ENCODE results near the gene KRT73.

DNA sequence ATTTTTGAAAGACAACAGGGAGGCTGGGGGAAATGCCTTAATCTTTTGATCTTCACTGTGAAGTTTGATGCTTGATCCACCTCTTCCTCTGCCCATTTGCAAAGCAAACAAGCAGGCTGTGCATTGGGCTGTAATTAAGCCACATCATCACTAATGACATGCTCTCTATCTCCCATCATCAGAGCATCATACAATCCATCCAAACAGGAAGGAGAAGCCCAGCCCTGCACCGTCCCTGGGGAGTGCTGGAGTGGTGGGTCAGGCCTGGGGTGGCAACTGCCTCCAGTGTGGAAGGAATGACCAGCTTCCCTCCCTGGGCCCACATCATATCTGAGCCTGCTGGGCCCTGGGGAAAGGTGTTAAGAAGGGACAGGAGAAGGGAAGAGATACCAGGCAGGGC, 37.9 kb downstream of the KRT73 start:
- TF ChIP-seq CEBPB (tag; IDR thresholded peaks at IDR 0.05), result no peak
- TF ChIP-seq, protein P1, sequence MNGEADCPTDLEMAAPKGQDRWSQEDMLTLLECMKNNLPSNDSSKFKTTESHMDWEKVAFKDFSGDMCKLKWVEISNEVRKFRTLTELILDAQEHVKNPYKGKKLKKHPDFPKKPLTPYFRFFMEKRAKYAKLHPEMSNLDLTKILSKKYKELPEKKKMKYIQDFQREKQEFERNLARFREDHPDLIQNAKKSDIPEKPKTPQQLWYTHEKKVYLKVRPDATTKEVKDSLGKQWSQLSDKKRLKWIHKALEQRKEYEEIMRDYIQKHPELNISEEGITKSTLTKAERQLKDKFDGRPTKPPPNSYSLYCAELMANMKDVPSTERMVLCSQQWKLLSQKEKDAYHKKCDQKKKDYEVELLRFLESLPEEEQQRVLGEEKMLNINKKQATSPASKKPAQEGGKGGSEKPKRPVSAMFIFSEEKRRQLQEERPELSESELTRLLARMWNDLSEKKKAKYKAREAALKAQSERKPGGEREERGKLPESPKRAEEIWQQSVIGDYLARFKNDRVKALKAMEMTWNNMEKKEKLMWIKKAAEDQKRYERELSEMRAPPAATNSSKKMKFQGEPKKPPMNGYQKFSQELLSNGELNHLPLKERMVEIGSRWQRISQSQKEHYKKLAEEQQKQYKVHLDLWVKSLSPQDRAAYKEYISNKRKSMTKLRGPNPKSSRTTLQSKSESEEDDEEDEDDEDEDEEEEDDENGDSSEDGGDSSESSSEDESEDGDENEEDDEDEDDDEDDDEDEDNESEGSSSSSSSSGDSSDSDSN (IDR thresholded peaks at IDR 0.05; ENCODE audit: borderline replicate concordance in 1 of 2, low read depth in 2 of 2, low read length in 2 of 2), result no peak
- TF ChIP-seq, protein P2, sequence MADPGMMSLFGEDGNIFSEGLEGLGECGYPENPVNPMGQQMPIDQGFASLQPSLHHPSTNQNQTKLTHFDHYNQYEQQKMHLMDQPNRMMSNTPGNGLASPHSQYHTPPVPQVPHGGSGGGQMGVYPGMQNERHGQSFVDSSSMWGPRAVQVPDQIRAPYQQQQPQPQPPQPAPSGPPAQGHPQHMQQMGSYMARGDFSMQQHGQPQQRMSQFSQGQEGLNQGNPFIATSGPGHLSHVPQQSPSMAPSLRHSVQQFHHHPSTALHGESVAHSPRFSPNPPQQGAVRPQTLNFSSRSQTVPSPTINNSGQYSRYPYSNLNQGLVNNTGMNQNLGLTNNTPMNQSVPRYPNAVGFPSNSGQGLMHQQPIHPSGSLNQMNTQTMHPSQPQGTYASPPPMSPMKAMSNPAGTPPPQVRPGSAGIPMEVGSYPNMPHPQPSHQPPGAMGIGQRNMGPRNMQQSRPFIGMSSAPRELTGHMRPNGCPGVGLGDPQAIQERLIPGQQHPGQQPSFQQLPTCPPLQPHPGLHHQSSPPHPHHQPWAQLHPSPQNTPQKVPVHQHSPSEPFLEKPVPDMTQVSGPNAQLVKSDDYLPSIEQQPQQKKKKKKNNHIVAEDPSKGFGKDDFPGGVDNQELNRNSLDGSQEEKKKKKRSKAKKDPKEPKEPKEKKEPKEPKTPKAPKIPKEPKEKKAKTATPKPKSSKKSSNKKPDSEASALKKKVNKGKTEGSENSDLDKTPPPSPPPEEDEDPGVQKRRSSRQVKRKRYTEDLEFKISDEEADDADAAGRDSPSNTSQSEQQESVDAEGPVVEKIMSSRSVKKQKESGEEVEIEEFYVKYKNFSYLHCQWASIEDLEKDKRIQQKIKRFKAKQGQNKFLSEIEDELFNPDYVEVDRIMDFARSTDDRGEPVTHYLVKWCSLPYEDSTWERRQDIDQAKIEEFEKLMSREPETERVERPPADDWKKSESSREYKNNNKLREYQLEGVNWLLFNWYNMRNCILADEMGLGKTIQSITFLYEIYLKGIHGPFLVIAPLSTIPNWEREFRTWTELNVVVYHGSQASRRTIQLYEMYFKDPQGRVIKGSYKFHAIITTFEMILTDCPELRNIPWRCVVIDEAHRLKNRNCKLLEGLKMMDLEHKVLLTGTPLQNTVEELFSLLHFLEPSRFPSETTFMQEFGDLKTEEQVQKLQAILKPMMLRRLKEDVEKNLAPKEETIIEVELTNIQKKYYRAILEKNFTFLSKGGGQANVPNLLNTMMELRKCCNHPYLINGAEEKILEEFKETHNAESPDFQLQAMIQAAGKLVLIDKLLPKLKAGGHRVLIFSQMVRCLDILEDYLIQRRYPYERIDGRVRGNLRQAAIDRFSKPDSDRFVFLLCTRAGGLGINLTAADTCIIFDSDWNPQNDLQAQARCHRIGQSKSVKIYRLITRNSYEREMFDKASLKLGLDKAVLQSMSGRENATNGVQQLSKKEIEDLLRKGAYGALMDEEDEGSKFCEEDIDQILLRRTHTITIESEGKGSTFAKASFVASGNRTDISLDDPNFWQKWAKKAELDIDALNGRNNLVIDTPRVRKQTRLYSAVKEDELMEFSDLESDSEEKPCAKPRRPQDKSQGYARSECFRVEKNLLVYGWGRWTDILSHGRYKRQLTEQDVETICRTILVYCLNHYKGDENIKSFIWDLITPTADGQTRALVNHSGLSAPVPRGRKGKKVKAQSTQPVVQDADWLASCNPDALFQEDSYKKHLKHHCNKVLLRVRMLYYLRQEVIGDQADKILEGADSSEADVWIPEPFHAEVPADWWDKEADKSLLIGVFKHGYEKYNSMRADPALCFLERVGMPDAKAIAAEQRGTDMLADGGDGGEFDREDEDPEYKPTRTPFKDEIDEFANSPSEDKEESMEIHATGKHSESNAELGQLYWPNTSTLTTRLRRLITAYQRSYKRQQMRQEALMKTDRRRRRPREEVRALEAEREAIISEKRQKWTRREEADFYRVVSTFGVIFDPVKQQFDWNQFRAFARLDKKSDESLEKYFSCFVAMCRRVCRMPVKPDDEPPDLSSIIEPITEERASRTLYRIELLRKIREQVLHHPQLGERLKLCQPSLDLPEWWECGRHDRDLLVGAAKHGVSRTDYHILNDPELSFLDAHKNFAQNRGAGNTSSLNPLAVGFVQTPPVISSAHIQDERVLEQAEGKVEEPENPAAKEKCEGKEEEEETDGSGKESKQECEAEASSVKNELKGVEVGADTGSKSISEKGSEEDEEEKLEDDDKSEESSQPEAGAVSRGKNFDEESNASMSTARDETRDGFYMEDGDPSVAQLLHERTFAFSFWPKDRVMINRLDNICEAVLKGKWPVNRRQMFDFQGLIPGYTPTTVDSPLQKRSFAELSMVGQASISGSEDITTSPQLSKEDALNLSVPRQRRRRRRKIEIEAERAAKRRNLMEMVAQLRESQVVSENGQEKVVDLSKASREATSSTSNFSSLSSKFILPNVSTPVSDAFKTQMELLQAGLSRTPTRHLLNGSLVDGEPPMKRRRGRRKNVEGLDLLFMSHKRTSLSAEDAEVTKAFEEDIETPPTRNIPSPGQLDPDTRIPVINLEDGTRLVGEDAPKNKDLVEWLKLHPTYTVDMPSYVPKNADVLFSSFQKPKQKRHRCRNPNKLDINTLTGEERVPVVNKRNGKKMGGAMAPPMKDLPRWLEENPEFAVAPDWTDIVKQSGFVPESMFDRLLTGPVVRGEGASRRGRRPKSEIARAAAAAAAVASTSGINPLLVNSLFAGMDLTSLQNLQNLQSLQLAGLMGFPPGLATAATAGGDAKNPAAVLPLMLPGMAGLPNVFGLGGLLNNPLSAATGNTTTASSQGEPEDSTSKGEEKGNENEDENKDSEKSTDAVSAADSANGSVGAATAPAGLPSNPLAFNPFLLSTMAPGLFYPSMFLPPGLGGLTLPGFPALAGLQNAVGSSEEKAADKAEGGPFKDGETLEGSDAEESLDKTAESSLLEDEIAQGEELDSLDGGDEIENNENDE (IDR thresholded peaks at IDR 0.05; ENCODE audit: low read depth, low read length), result no peak
- TF ChIP-seq FOXK2 (conservative IDR thresholded peaks at IDR 0.05 in 1 of 2, IDR thresholded peaks at IDR 0.05 in 1 of 2; ENCODE audit: low read depth in 2 of 2), result no peak
- TF ChIP-seq ARID2 (IDR thresholded peaks at IDR 0.05), result no peak
- no peak for TF ChIP-seq TAF1 (IDR thresholded peaks at IDR 0.05; ENCODE audit: control insufficient read depth, extremely low read depth, insufficient read depth, low read length, severe bottlenecking)
- TF ChIP-seq POLR2A (conservative IDR thresholded peaks at IDR 0.05), result no peak
- no peak for TF ChIP-seq ZZZ3 (IDR thresholded peaks at IDR 0.05)
